Measurements from ENCODE around the gene PBX2. TPM values are rescaled to one million over a fixed set of nuclear protein-coding genes. Genes with fewer than 3 reads are reported as not detected.

The PBX2 gene
- total and polyA plus RNA-seq, 2 experiments from 2014 or later = 7.2 to 111 TPM

DNA sequence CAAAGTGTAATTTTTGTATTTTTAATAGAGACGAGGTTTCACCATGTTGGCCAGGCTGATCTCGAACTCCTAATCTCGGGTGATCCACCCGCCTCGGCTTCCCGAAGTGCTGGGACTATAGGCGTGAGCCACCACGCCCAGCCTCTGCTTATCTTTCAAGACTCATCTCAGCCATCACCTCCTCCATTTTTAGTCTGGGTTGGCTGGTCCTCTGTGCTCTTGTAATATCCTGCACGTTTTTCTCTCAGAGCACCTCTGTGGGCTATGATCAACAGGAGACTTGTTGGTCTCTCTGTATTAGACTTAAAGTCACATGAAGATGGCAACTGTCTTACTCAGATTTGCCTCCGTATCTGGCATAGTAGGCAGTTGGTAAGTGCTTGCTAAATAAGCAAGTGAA, 26.3 kb upstream of the PBX2 start (continued):
- TF ChIP-seq, protein P1, sequence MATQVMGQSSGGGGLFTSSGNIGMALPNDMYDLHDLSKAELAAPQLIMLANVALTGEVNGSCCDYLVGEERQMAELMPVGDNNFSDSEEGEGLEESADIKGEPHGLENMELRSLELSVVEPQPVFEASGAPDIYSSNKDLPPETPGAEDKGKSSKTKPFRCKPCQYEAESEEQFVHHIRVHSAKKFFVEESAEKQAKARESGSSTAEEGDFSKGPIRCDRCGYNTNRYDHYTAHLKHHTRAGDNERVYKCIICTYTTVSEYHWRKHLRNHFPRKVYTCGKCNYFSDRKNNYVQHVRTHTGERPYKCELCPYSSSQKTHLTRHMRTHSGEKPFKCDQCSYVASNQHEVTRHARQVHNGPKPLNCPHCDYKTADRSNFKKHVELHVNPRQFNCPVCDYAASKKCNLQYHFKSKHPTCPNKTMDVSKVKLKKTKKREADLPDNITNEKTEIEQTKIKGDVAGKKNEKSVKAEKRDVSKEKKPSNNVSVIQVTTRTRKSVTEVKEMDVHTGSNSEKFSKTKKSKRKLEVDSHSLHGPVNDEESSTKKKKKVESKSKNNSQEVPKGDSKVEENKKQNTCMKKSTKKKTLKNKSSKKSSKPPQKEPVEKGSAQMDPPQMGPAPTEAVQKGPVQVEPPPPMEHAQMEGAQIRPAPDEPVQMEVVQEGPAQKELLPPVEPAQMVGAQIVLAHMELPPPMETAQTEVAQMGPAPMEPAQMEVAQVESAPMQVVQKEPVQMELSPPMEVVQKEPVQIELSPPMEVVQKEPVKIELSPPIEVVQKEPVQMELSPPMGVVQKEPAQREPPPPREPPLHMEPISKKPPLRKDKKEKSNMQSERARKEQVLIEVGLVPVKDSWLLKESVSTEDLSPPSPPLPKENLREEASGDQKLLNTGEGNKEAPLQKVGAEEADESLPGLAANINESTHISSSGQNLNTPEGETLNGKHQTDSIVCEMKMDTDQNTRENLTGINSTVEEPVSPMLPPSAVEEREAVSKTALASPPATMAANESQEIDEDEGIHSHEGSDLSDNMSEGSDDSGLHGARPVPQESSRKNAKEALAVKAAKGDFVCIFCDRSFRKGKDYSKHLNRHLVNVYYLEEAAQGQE (IDR thresholded peaks at IDR 0.05; ENCODE audit: unreplicated experiment) = no peak
- TF ChIP-seq EZH2 (IDR thresholded peaks at IDR 0.05; ENCODE audit: low read depth, unreplicated experiment) (no peak), CREB1 (CRISPR knock-in tag; IDR thresholded peaks at IDR 0.05; ENCODE audit: low read depth) (no peak), NANOG (IDR thresholded peaks at IDR 0.05; ENCODE audit: borderline replicate concordance) (no peak), STAT1 (IDR thresholded peaks at IDR 0.05; ENCODE audit: unreplicated experiment) (no peak), ZNF114 (CRISPR knock-in tag; IDR thresholded peaks at IDR 0.05) (no peak), ZNF331 (CRISPR knock-in tag; IDR thresholded peaks at IDR 0.05; ENCODE audit: low read depth) (no peak)

DNA sequence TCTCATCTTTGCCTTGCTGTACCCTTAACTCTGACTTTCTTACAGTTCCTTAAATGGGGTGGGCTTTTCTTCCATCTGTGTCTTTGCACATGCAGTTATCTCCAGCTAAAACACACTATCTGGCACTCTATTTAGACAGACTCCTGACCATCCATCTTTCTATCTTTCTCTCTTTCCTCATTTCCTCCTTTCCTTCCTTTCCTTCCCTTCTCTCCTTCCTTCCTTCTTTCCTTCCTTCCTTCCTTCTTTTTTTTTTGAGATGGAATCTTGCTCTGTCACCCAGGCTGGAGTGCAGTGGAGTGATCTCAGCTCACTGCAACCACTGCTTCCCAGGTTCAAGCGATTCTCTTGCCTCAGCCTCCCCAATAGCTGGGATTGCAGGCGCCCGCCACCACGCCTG, 25.6 kb upstream of the PBX2 start:
- no peaks in the 10 kb centered on the region for H4K20me1 ChIP-seq (replicated peaks; ENCODE audit: insufficient read depth)
- H3K27me3 ChIP-seq (ENCODE audit: insufficient read depth) = no peaks in the 10 kb centered on the region
- H3K27ac Mint-ChIP-seq = no peak overlapping the region
- no peaks in the 10 kb centered on the region for H3F3A ChIP-seq (replicated peaks; ENCODE audit: low read depth)
- H3K9me3 Mint-ChIP-seq = no peaks in the 10 kb centered on the region; the same call in 2 of the 3 replicates
- no peak overlapping the region for H2AFZ ChIP-seq
- H3K27ac ChIP-seq (ENCODE audit: low read depth) = no peak overlapping the region
- H3K4me1 Mint-ChIP-seq = no peaks in the 10 kb centered on the region
- no peak overlapping the region for H3K4me3 Mint-ChIP-seq
- H3K4me1 ChIP-seq (ENCODE audit: insufficient read depth) = no peaks in the 10 kb centered on the region
- no peak overlapping the region for H3K4me2 ChIP-seq
- DNase-seq (ENCODE audit: low spot score) = no peak
- ATAC-seq = no peak
- 0 out of 2 replicates have a peak, but pooled peaks cover 3% of the 10 kb centered on the region for H3K9me2 ChIP-seq (ENCODE audit: insufficient read depth)
- H3K36me3 ChIP-seq (ENCODE audit: insufficient read depth) = no peaks in the 10 kb centered on the region
- peaks cover 6% of the 10 kb centered on the region for H3K27me3 Mint-ChIP-seq (ENCODE audit: insufficient read depth, low read depth, poor library complexity)
- no peak overlapping the region for H3K4me3 ChIP-seq
- no peaks in the 10 kb centered on the region for H3K79me2 ChIP-seq (replicated peaks; ENCODE audit: insufficient read depth)
- no peaks in the 10 kb centered on the region for H3K36me3 Mint-ChIP-seq (ENCODE audit: low read depth)
- TF ChIP-seq, protein P2, sequence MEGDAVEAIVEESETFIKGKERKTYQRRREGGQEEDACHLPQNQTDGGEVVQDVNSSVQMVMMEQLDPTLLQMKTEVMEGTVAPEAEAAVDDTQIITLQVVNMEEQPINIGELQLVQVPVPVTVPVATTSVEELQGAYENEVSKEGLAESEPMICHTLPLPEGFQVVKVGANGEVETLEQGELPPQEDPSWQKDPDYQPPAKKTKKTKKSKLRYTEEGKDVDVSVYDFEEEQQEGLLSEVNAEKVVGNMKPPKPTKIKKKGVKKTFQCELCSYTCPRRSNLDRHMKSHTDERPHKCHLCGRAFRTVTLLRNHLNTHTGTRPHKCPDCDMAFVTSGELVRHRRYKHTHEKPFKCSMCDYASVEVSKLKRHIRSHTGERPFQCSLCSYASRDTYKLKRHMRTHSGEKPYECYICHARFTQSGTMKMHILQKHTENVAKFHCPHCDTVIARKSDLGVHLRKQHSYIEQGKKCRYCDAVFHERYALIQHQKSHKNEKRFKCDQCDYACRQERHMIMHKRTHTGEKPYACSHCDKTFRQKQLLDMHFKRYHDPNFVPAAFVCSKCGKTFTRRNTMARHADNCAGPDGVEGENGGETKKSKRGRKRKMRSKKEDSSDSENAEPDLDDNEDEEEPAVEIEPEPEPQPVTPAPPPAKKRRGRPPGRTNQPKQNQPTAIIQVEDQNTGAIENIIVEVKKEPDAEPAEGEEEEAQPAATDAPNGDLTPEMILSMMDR (conservative IDR thresholded peaks at IDR 0.05; ENCODE audit: low read depth in 2 of 2) = no peak
- no peak for TF ChIP-seq ZNF331 (CRISPR knock-in tag; IDR thresholded peaks at IDR 0.05; ENCODE audit: low read depth)
- TF ChIP-seq, protein P3, sequence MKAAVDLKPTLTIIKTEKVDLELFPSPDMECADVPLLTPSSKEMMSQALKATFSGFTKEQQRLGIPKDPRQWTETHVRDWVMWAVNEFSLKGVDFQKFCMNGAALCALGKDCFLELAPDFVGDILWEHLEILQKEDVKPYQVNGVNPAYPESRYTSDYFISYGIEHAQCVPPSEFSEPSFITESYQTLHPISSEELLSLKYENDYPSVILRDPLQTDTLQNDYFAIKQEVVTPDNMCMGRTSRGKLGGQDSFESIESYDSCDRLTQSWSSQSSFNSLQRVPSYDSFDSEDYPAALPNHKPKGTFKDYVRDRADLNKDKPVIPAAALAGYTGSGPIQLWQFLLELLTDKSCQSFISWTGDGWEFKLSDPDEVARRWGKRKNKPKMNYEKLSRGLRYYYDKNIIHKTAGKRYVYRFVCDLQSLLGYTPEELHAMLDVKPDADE (IDR thresholded peaks at IDR 0.05) = no peak
- no peak for TF ChIP-seq ZNF114 (CRISPR knock-in tag; IDR thresholded peaks at IDR 0.05)
- no peak for TF ChIP-seq STAT1 (IDR thresholded peaks at IDR 0.05; ENCODE audit: unreplicated experiment)
- TF ChIP-seq EZH2 (IDR thresholded peaks at IDR 0.05; ENCODE audit: low read depth, unreplicated experiment) = no peak
- TF ChIP-seq NANOG (IDR thresholded peaks at IDR 0.05; ENCODE audit: borderline replicate concordance) = no peak
- no peak for TF ChIP-seq EZH2phosphoT487 (IDR thresholded peaks at IDR 0.05; ENCODE audit: unreplicated experiment)
- no peak for TF ChIP-seq POLR2AphosphoS5 (IDR thresholded peaks at IDR 0.05; ENCODE audit: low read depth)
- TF ChIP-seq, protein P4, sequence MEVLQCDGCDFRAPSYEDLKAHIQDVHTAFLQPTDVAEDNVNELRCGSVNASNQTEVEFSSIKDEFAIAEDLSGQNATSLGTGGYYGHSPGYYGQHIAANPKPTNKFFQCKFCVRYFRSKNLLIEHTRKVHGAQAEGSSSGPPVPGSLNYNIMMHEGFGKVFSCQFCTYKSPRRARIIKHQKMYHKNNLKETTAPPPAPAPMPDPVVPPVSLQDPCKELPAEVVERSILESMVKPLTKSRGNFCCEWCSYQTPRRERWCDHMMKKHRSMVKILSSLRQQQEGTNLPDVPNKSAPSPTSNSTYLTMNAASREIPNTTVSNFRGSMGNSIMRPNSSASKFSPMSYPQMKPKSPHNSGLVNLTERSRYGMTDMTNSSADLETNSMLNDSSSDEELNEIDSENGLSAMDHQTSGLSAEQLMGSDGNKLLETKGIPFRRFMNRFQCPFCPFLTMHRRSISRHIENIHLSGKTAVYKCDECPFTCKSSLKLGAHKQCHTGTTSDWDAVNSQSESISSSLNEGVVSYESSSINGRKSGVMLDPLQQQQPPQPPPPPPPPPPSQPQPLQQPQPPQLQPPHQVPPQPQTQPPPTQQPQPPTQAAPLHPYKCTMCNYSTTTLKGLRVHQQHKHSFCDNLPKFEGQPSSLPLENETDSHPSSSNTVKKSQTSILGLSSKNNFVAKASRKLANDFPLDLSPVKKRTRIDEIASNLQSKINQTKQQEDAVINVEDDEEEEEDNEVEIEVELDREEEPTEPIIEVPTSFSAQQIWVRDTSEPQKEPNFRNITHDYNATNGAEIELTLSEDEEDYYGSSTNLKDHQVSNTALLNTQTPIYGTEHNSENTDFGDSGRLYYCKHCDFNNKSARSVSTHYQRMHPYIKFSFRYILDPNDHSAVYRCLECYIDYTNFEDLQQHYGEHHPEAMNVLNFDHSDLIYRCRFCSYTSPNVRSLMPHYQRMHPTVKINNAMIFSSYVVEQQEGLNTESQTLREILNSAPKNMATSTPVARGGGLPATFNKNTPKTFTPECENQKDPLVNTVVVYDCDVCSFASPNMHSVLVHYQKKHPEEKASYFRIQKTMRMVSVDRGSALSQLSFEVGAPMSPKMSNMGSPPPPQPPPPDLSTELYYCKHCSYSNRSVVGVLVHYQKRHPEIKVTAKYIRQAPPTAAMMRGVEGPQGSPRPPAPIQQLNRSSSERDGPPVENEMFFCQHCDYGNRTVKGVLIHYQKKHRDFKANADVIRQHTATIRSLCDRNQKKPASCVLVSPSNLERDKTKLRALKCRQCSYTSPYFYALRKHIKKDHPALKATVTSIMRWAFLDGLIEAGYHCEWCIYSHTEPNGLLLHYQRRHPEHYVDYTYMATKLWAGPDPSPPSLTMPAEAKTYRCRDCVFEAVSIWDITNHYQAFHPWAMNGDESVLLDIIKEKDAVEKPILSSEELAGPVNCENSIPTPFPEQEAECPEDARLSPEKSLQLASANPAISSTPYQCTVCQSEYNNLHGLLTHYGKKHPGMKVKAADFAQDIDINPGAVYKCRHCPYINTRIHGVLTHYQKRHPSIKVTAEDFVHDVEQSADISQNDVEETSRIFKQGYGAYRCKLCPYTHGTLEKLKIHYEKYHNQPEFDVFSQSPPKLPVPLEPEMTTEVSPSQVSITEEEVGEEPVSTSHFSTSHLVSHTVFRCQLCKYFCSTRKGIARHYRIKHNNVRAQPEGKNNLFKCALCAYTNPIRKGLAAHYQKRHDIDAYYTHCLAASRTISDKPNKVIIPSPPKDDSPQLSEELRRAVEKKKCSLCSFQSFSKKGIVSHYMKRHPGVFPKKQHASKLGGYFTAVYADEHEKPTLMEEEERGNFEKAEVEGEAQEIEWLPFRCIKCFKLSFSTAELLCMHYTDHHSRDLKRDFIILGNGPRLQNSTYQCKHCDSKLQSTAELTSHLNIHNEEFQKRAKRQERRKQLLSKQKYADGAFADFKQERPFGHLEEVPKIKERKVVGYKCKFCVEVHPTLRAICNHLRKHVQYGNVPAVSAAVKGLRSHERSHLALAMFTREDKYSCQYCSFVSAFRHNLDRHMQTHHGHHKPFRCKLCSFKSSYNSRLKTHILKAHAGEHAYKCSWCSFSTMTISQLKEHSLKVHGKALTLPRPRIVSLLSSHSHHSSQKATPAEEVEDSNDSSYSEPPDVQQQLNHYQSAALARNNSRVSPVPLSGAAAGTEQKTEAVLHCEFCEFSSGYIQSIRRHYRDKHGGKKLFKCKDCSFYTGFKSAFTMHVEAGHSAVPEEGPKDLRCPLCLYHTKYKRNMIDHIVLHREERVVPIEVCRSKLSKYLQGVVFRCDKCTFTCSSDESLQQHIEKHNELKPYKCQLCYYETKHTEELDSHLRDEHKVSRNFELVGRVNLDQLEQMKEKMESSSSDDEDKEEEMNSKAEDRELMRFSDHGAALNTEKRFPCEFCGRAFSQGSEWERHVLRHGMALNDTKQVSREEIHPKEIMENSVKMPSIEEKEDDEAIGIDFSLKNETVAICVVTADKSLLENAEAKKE (CRISPR knock-in tag; IDR thresholded peaks at IDR 0.05) = no peak
- TF ChIP-seq CREB1 (CRISPR knock-in tag; IDR thresholded peaks at IDR 0.05; ENCODE audit: low read depth) = no peak
